ENCODE results near the gene DSC1. TPM values are rescaled to one million over a fixed set of nuclear protein-coding genes. Genes with fewer than 3 reads are reported as not detected.

Gene DSC1
- total and polyA plus RNA-seq, 2 of the 4 experiments (the other 2 are of a cell fraction) = not detected

DNA sequence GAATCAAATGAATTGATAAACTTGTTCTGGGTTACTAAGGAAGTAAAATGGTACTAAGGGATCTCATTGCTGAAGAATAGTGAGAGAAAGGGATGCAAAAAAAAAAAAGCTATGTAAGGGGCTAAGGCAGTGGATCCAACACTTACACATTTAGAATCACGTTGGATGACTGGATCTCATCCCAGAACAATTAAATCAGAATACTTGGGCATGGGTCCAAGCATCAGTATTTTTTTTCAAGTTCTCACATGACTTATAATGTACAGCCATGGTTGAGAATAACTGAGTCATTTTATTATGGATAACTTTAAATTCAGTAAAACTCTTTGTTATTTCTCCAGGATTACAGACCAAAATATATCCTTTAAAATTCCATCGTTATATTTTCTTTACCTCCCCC, 8.5 kb downstream of the DSC1 start:
- intact Hi-C loops (cut with micrococcal nuclease) = no loop called here
- in situ Hi-C loops (cut with MboI; ENCODE audit: low sequenced_read_pairs) = no loop called here
- H3K18ac ChIP-seq (ENCODE audit: low read depth, low read length) = no peak overlapping the region
- no peak overlapping the region for H3K9ac ChIP-seq (ENCODE audit: low read depth, low read length)
- CTCF ChIA-PET = no interaction called here
- H3K4me2 ChIP-seq (ENCODE audit: low read depth, low read length) = no peak overlapping the region
- H3K27me3 ChIP-seq (ENCODE audit: control insufficient read depth, insufficient read depth, low read length) = no peaks in the 10 kb centered on the region
- POLR2A ChIA-PET (ENCODE audit: unreplicated experiment) = no interaction called here
- H2BK120ac ChIP-seq (ENCODE audit: low read depth, low read length) = no peak overlapping the region
- dilution Hi-C loops (cut with HindIII; ENCODE audit: low sequenced_read_pairs, unreplicated experiment) = no loop called here
- H3K9me3 ChIP-seq (ENCODE audit: control insufficient read depth, insufficient read depth, low read length) = peaks cover 2% of the 10 kb centered on the region; the same call in 1 of the 2 replicates
- H3K9me1 ChIP-seq (ENCODE audit: insufficient read depth, low read length) = no peaks in the 10 kb centered on the region
- ATAC-seq (ENCODE audit: low read depth) = no peak
- no peak overlapping the region for H2BK20ac ChIP-seq (ENCODE audit: low read depth, low read length)
- no peak overlapping the region for H4K5ac ChIP-seq (ENCODE audit: low read depth, low read length)
- no peak overlapping the region for H3K23ac ChIP-seq (ENCODE audit: low read depth, low read length)
- WGBS, 2 experiments (ENCODE audit: extremely low coverage in 2 of 2, insufficient read length in 1 of 2) = no CpG with 5 or more reads among the region's 2 CpGs
- no peaks in the 10 kb centered on the region for H3K4me1 ChIP-seq (ENCODE audit: control insufficient read depth, insufficient read depth, low read length)
- H3K4me3 ChIP-seq (ENCODE audit: insufficient read depth, low read depth, low read length) = no peak overlapping the region
- H2BK5ac ChIP-seq (ENCODE audit: low read depth, low read length, poor library complexity, severe bottlenecking) = no peak overlapping the region
- TF ChIP-seq RFX5 (IDR thresholded peaks at IDR 0.05; ENCODE audit: low read depth, low read length) = no peak
- TF ChIP-seq RCOR1 (IDR thresholded peaks at IDR 0.05; ENCODE audit: insufficient replicate concordance, low read length) = no peak
- TF ChIP-seq, protein P1, sequence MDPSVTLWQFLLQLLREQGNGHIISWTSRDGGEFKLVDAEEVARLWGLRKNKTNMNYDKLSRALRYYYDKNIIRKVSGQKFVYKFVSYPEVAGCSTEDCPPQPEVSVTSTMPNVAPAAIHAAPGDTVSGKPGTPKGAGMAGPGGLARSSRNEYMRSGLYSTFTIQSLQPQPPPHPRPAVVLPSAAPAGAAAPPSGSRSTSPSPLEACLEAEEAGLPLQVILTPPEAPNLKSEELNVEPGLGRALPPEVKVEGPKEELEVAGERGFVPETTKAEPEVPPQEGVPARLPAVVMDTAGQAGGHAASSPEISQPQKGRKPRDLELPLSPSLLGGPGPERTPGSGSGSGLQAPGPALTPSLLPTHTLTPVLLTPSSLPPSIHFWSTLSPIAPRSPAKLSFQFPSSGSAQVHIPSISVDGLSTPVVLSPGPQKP (IDR thresholded peaks at IDR 0.05; ENCODE audit: borderline replicate concordance, low read depth, low read length) = no peak
- TF ChIP-seq MAZ (IDR thresholded peaks at IDR 0.05; ENCODE audit: borderline replicate concordance, low read depth, low read length) = no peak
- no peak for TF ChIP-seq BHLHE40 (IDR thresholded peaks at IDR 0.05; ENCODE audit: low read depth, low read length)
- no peak for TF ChIP-seq SMC3 (IDR thresholded peaks at IDR 0.05; ENCODE audit: low read depth, low read length)
- TF ChIP-seq FOS (IDR thresholded peaks at IDR 0.05; ENCODE audit: low read depth, low read length) = no peak
- TF ChIP-seq, protein P2, sequence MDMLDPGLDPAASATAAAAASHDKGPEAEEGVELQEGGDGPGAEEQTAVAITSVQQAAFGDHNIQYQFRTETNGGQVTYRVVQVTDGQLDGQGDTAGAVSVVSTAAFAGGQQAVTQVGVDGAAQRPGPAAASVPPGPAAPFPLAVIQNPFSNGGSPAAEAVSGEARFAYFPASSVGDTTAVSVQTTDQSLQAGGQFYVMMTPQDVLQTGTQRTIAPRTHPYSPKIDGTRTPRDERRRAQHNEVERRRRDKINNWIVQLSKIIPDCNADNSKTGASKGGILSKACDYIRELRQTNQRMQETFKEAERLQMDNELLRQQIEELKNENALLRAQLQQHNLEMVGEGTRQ (IDR thresholded peaks at IDR 0.05; ENCODE audit: low read depth, low read length) = no peak
- TF ChIP-seq POLR2A (IDR thresholded peaks at IDR 0.05; ENCODE audit: low read depth, low read length) = no peak
- TF ChIP-seq, protein P3, sequence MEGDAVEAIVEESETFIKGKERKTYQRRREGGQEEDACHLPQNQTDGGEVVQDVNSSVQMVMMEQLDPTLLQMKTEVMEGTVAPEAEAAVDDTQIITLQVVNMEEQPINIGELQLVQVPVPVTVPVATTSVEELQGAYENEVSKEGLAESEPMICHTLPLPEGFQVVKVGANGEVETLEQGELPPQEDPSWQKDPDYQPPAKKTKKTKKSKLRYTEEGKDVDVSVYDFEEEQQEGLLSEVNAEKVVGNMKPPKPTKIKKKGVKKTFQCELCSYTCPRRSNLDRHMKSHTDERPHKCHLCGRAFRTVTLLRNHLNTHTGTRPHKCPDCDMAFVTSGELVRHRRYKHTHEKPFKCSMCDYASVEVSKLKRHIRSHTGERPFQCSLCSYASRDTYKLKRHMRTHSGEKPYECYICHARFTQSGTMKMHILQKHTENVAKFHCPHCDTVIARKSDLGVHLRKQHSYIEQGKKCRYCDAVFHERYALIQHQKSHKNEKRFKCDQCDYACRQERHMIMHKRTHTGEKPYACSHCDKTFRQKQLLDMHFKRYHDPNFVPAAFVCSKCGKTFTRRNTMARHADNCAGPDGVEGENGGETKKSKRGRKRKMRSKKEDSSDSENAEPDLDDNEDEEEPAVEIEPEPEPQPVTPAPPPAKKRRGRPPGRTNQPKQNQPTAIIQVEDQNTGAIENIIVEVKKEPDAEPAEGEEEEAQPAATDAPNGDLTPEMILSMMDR (conservative IDR thresholded peaks at IDR 0.05; ENCODE audit: low read depth, low read length) = no peak
- TF ChIP-seq MAFK (IDR thresholded peaks at IDR 0.05; ENCODE audit: low read depth, low read length) = no peak
- no peak for TF ChIP-seq RAD21 (IDR thresholded peaks at IDR 0.05; ENCODE audit: low read length)
- no peak for TF ChIP-seq CEBPB (IDR thresholded peaks at IDR 0.05; ENCODE audit: low read depth, low read length)
- no peak for TF ChIP-seq NFE2L2 (IDR thresholded peaks at IDR 0.05; ENCODE audit: low read depth, low read length)
- no peak for TF ChIP-seq MXI1 (IDR thresholded peaks at IDR 0.05; ENCODE audit: borderline replicate concordance, low read depth, low read length)
- no peak for TF ChIP-seq CHD1 (IDR thresholded peaks at IDR 0.05; ENCODE audit: low read depth, low read length)
- H3K27ac ChIP-seq (ENCODE audit: insufficient read depth, low read length) = no peak overlapping the region
- H4K20me1 ChIP-seq (ENCODE audit: insufficient read depth, low read length) = no peaks in the 10 kb centered on the region
- H2BK15ac ChIP-seq (ENCODE audit: low read depth, low read length) = no peak overlapping the region
- no peak overlapping the region for H3K14ac ChIP-seq (replicated peaks; ENCODE audit: low read depth, low read length)
- H2AK9ac ChIP-seq (replicated peaks; ENCODE audit: low read depth, low read length, poor library complexity) = no peak overlapping the region
- no peak overlapping the region for H2AK5ac ChIP-seq (ENCODE audit: low read depth, low read length)
- no peak overlapping the region for H4K8ac ChIP-seq (ENCODE audit: low read depth in 2 of 2, low read length in 2 of 2)
- H3K4ac ChIP-seq (ENCODE audit: low read depth, low read length) = no peak overlapping the region
- H2AFZ ChIP-seq (replicated peaks; ENCODE audit: low read length, poor library complexity) = no peak overlapping the region
- DNase-seq = no peak
- no TSS peak for BruUV-seq (replicated peaks)
- H3K79me1 ChIP-seq (ENCODE audit: low read depth in 1 of 2, low read length in 2 of 2) = no peaks in the 10 kb centered on the region
- H3K36me3 ChIP-seq (ENCODE audit: control insufficient read depth, insufficient read depth, low read length) = no peaks in the 10 kb centered on the region
- H4K91ac ChIP-seq (ENCODE audit: insufficient read depth, low read depth, low read length) = no peak overlapping the region
- H3K56ac ChIP-seq (ENCODE audit: extremely low read depth, insufficient read depth, low read length) = no peak overlapping the region
